Natural killer cell (primary cell): ENCODE results near the gene MYO1D. TPM values are rescaled to one million over a fixed set of nuclear protein-coding genes. Genes with fewer than 3 reads are reported as not detected.

Source experiments
- ATAC-seq, 3 donors: fragments of 150-1000 bp in 2 of 3; fragments of 200-7000 bp in 1 of 3; cut with Tn5 transposase; 1 replicate in 1 of 3; 2 replicates in 2 of 3; pipeline ENCODE4 v1.10.0; 2021; ENCODE audit warnings: mild to moderate bottlenecking in 2 of 3, moderate library complexity in 2 of 3
- DNase-seq, 2 donors: peaks; one replicate each; pipeline versions ENCODE4 v3.0.0 to v3.0.0-alpha.2; 2013 to 2021; ENCODE audit warnings: mixed read lengths in 1 of 2
- H3K27ac ChIP-seq: one replicate; pipeline ENCODE4 v1.5.1; 2013; ENCODE audit warnings: mild to moderate bottlenecking, low read length
- H3K27me3 ChIP-seq: one replicate; pipeline ENCODE4 v1.6.1; 2013; ENCODE audit warnings: low read length; ENCODE audit not compliant: control insufficient read depth, insufficient read depth
- H3K36me3 ChIP-seq: one replicate; pipeline ENCODE4 v1.6.1; 2013; ENCODE audit warnings: low read length; ENCODE audit not compliant: control insufficient read depth, insufficient read depth
- H3K4me1 ChIP-seq: one replicate; pipeline ENCODE4 v1.6.1; 2013; ENCODE audit warnings: low read length; ENCODE audit not compliant: control insufficient read depth, insufficient read depth
- H3K4me3 ChIP-seq: one replicate; pipeline ENCODE4 v1.5.1; 2013; ENCODE audit warnings: low read length
- H3K9me3 ChIP-seq: one replicate; pipeline ENCODE4 v1.6.1; 2013; ENCODE audit warnings: low read length; ENCODE audit not compliant: control insufficient read depth, insufficient read depth
- H3K27ac Mint-ChIP-seq, 2 donors: one replicate each; pipeline ENCODE4 v1.8.0; 2022; ENCODE audit warnings: mild to moderate bottlenecking in 2 of 2, mixed read lengths in 2 of 2, moderate library complexity in 1 of 2
- H3K27me3 Mint-ChIP-seq, 2 donors: one replicate each; pipeline ENCODE4 v1.8.0; 2022; ENCODE audit warnings: low read depth in 2 of 2, mixed read lengths in 2 of 2
- H3K36me3 Mint-ChIP-seq: one replicate; pipeline ENCODE4 v1.8.0; 2022; ENCODE audit warnings: mixed read lengths
- H3K4me1 Mint-ChIP-seq, 2 donors: one replicate each; pipeline ENCODE4 v1.8.0; 2022; ENCODE audit warnings: mixed read lengths in 2 of 2
- H3K4me3 Mint-ChIP-seq: one replicate; pipeline ENCODE4 v1.8.0; 2022; ENCODE audit warnings: mild to moderate bottlenecking, moderate library complexity, mixed read lengths
- H3K9me3 Mint-ChIP-seq, 2 donors: one replicate each; pipeline ENCODE4 v1.8.0; 2022; ENCODE audit warnings: mixed read lengths in 2 of 2
- CTCF ChIP-seq: fragments of 200-600 bp; IDR thresholded peaks from one replicate; pipeline ENCODE4 v1.8.0; 2022; ENCODE audit warnings: antibody characterized with exemption
- WGBS: methylation state at CpG from one replicate; pipeline ENCODE4 v1.1.7; 2013; ENCODE audit warnings: missing lambda C conversion rate; ENCODE audit not compliant: insufficient coverage; 5-methylcytosine and 5-hydroxymethylcytosine counted together
- intact Hi-C: fragments of 100-400 bp; cut with micrococcal nuclease; formaldehyde crosslinking; loops from one replicate; pipeline ENCODE4 v1.14.2; 2022
- total RNA-seq, 4 donors: library from RNA; stranded (reverse); fragments of 120-200 nt in 1 of 4; gene quantifications; one replicate each; pipeline versions ENCODE4 v1.2.3 to v1.2.4, GENCODE V29; 2013 to 2022

Gene MYO1D
- total RNA-seq, 3 donors from 2014 or later (not counting 1 experiment from before 2014, with no cell fraction given) = 6.8 to 20.2 (median 10.5) TPM

- intact Hi-C loops = loop anchor here (10.0 kb wide), 1 partner anchor 49 kb away; no protein-coding TSS in a partner anchor
Observed at GRCh38 chr17:32555611-32556310, 321.2 kb downstream of the MYO1D start.

GRCh38 chr17:32553168-32553567 lies 323.8 kb downstream of the MYO1D start:
- Histone ChIP-seq H3K4me1 (peaks cover 44% of the 10 kb centered on the region), H3K36me3 (no peaks in the 10 kb centered on the region), H3K9me3 (no peaks in the 10 kb centered on the region), H3K4me3 (no peak overlapping the region), H3K27me3 (no peaks in the 10 kb centered on the region), H3K27ac (no peak overlapping the region)
- Mint-ChIP-seq H3K9me3 (no peaks in the 10 kb centered on the region), H3K4me3 (no peak overlapping the region), H3K36me3 (no peaks in the 10 kb centered on the region), H3K4me1 (peaks cover 51 to 54% of the 10 kb centered on the region in 2 donors), H3K27ac (peak overlapping the region in 1 of 2 donors; percentile 72), H3K27me3 (no peaks in the 10 kb centered on the region)
- no peak for ATAC-seq
- 53% methylated on average over 3 of the region's 3 CpGs for WGBS
- intact Hi-C loops = loop anchor here (5.0 to 10.0 kb wide), 2 partner anchors 36 to 52 kb away; no protein-coding TSS in a partner anchor
- no peak for TF ChIP-seq CTCF
- DNase-seq = peak in 1 of 2 donors; percentile 16

More at GRCh38 chr17:32555611-32556310, 321.2 kb downstream of the MYO1D start:
- Mint-ChIP-seq H3K27me3 (no peaks in the 10 kb centered on the region), H3K4me3 (peak overlapping the region; percentile 56), H3K27ac (peak overlapping the region; percentile 16 to 53), H3K4me1 (peaks cover 60 to 63% of the 10 kb centered on the region in 2 donors), H3K9me3 (no peaks in the 10 kb centered on the region), H3K36me3 (no peaks in the 10 kb centered on the region)
- H3K27me3 ChIP-seq = no peaks in the 10 kb centered on the region
- 92% methylated on average over 11 of the region's 12 CpGs for WGBS
- no peaks in the 10 kb centered on the region for H3K9me3 ChIP-seq
- no peak overlapping the region for H3K27ac ChIP-seq
- H3K4me3 ChIP-seq = no peak overlapping the region
- no peaks in the 10 kb centered on the region for H3K36me3 ChIP-seq
- DNase-seq (no peak), ATAC-seq (no peak)
- no peak for TF ChIP-seq CTCF
- peaks cover 47% of the 10 kb centered on the region for H3K4me1 ChIP-seq

GRCh38 chr17:32552280-32552679 lies 324.6 kb downstream of the MYO1D start:
- Histone ChIP-seq H3K36me3 (no peaks in the 10 kb centered on the region), H3K27ac (no peak overlapping the region), H3K9me3 (no peaks in the 10 kb centered on the region), H3K4me3 (no peak overlapping the region), H3K27me3 (no peaks in the 10 kb centered on the region), H3K4me1 (peaks cover 39% of the 10 kb centered on the region)
- intact Hi-C loops = loop anchor here (5.0 to 10.0 kb wide), 2 partner anchors 35 to 53 kb away; no protein-coding TSS in a partner anchor
- TF ChIP-seq CTCF = no peak
- no peaks in the 10 kb centered on the region for H3K27me3 Mint-ChIP-seq
- peaks cover 47 to 50% of the 10 kb centered on the region in 2 donors for H3K4me1 Mint-ChIP-seq
- H3K4me3 Mint-ChIP-seq = no peak overlapping the region
- DNase-seq = no peak
- no peaks in the 10 kb centered on the region for H3K36me3 Mint-ChIP-seq
- no peaks in the 10 kb centered on the region for H3K9me3 Mint-ChIP-seq
- no peak for ATAC-seq
- H3K27ac Mint-ChIP-seq = peak overlapping the region; percentile 86 to 87
